Prostate gland (tissue), 2 donors: ENCODE data around the gene MAF. TPM values are rescaled to one million over a fixed set of nuclear protein-coding genes. Genes with fewer than 3 reads are reported as not detected.

Source experiments
- DNase-seq: peaks from one replicate; pipeline ENCODE4 v3.0.0-alpha.2; 2019; ENCODE audit warnings: low spot score
- H3K27ac ChIP-seq, 2 donors: fragments of 200-600 bp; sonication (generic); 2 replicates each; pipeline ENCODE4 v1.5.1; 2017 to 2019
- H3K27me3 ChIP-seq: fragments of 200-600 bp; sonication (generic); replicated peaks from 2 replicates; pipeline ENCODE4 v1.5.1; 2019; ENCODE audit not compliant: insufficient read depth
- H3K36me3 ChIP-seq, 2 donors: fragments of 200-600 bp; sonication (generic); 1 replicate in 1 of 2; 2 replicates in 1 of 2; pipeline versions ENCODE4 v1.5.1 to v1.8.1; 2017 to 2019
- H3K4me1 ChIP-seq: fragments of 200-600 bp; sonication (generic); replicated peaks from 2 replicates; pipeline ENCODE4 v1.5.1; 2019
- H3K4me3 ChIP-seq, 2 donors: fragments of 200-600 bp; sonication (generic); 2 replicates each; pipeline ENCODE4 v1.5.1; 2017 to 2019
- H3K9me3 ChIP-seq: fragments of 200-600 bp; sonication (generic); 2 replicates; pipeline ENCODE4 v1.5.1; 2017
- POLR2A ChIP-seq: fragments of 450-650 bp; IDR thresholded peaks from one replicate; pipeline ENCODE4 v1.6.1; 2016; ENCODE audit warnings: antibody characterized with exemption, mild to moderate bottlenecking
- POLR2AphosphoS5 ChIP-seq: sonication (generic); formaldehyde crosslinking; IDR thresholded peaks from one replicate; pipeline ENCODE4 v1.6.1; 2017; ENCODE audit warnings: antibody characterized with exemption
- whole genome bisulfite sequencing: methylation state at CpG from one replicate; pipeline ENCODE4 v1.1.5; 2018; 5-methylcytosine and 5-hydroxymethylcytosine counted together
- intact Hi-C: fragments of 100-400 bp; cut with DNase I; formaldehyde crosslinking; loops from one replicate; pipeline ENCODE4 v1.14.2; 2022
- total RNA-seq, 2 donors: library from RNA; depleted of rRNA; stranded (reverse); fragments of >200 nt; gene quantifications; one replicate each; pipeline ENCODE4 v1.1.0, GENCODE V29; 2016
- TF ChIP-seq, protein P1 (sequence below), 4 experiments: fragments of 200-600 bp in 2 of 4; fragments of 450-650 bp in 2 of 4; sonication (generic) in 2 of 4; IDR thresholded peaks; 1 replicate in 3 of 4; 2 replicates in 1 of 4; pipeline ENCODE4 v1.5.1; 2016 to 2019; ENCODE audit warnings: antibody characterized with exemption in 4 of 4, mild to moderate bottlenecking in 2 of 4, moderate library complexity in 2 of 4

The MAF gene
- total RNA-seq, 2 donors from 2014 or later: 91.4 to 131 TPM

DNA sequence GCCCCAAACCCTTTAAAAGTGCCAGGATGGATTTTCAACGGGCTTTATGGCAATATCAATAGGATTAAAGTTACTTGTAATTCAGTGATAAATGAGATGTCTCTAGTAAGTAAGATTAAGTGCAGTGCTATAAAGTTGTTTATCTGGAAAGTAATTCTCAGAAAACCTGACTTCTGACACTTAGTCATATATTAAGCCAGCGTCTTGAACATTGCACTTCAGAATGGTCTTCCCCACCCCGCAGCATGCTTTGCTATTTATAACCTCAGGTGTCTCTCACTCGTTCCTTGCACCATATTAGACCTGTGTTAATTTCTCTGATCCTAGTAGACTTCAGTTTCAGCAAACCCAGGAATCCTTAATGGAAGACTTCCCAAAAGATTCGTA is 2.1 kb upstream of the MAF start:
- Histone ChIP-seq H3K36me3 (no peaks in the 10 kb centered on the region), H3K27ac (peak overlapping the region; percentile 87 to 92), H3K4me1 (no peaks in the 10 kb centered on the region), H3K9me3 (no peaks in the 10 kb centered on the region), H3K4me3 (peak overlapping the region in 1 of 2 donors; percentile 94), H3K27me3 (no peaks in the 10 kb centered on the region)
- 33% methylated on average over 5 of the region's 5 CpGs for WGBS
- TF ChIP-seq, protein P1, sequence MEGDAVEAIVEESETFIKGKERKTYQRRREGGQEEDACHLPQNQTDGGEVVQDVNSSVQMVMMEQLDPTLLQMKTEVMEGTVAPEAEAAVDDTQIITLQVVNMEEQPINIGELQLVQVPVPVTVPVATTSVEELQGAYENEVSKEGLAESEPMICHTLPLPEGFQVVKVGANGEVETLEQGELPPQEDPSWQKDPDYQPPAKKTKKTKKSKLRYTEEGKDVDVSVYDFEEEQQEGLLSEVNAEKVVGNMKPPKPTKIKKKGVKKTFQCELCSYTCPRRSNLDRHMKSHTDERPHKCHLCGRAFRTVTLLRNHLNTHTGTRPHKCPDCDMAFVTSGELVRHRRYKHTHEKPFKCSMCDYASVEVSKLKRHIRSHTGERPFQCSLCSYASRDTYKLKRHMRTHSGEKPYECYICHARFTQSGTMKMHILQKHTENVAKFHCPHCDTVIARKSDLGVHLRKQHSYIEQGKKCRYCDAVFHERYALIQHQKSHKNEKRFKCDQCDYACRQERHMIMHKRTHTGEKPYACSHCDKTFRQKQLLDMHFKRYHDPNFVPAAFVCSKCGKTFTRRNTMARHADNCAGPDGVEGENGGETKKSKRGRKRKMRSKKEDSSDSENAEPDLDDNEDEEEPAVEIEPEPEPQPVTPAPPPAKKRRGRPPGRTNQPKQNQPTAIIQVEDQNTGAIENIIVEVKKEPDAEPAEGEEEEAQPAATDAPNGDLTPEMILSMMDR (IDR thresholded peaks at IDR 0.05): no peak
- TF ChIP-seq POLR2A (no peak), POLR2AphosphoS5 (no peak)
- intact Hi-C loops: loop anchor here (5.0 to 10.0 kb wide), 9 partner anchors 112 to 1480 kb away; no protein-coding TSS in a partner anchor
- no peak for DNase-seq

DNA sequence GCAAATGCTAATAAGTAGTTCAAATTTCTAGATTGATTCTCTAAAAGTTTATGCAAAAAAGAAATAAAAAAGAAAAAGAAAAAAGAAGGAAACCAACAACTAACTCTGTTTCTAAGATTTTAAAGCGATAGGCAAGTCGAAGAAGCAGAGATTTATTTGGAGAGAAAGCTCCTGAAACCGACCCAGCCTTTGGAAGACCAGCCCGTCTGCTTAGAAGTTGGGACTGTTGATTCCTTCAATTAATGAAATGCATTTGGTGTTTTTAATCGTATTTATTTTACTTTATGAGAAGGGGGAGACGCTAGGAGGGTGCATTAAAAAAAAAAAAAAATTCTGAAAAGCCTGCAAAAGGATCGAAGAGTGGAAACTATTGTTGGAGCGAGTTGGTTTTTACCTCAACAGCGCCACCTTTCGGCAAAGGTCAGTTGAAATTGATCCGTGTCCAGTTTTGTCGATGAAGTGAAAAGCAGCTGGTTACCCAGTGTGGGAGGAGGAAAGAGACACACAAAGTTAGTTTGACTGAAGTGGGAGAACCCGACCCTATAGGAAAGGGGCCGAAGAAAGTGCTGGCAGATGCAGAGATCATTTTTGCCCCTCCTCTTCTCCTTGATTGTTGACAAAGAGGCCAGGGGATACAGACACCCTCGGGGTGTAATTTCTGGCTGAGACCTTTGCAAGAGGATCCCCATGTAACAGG is 1.5 kb upstream of the MAF start:
- 2% methylated on average over 15 of the region's 15 CpGs for WGBS
- H3K27me3 ChIP-seq: no peaks in the 10 kb centered on the region
- H3K27ac ChIP-seq: peak overlapping the region; percentile 87 to 92
- no peaks in the 10 kb centered on the region for H3K36me3 ChIP-seq
- intact Hi-C loops: loop anchor here (5.0 to 10.0 kb wide), 9 partner anchors 113 to 1480 kb away; no protein-coding TSS in a partner anchor
- no peaks in the 10 kb centered on the region for H3K4me1 ChIP-seq
- DNase-seq: peak; percentile 79
- TF ChIP-seq POLR2A (no peak), POLR2AphosphoS5 (peak; percentile 52)
- TF ChIP-seq, protein P1 (IDR thresholded peaks at IDR 0.05): peak; percentile 72 to 89 (median 79)
- H3K9me3 ChIP-seq: no peaks in the 10 kb centered on the region
- H3K4me3 ChIP-seq: peak overlapping the region; percentile 76 to 94

DNA sequence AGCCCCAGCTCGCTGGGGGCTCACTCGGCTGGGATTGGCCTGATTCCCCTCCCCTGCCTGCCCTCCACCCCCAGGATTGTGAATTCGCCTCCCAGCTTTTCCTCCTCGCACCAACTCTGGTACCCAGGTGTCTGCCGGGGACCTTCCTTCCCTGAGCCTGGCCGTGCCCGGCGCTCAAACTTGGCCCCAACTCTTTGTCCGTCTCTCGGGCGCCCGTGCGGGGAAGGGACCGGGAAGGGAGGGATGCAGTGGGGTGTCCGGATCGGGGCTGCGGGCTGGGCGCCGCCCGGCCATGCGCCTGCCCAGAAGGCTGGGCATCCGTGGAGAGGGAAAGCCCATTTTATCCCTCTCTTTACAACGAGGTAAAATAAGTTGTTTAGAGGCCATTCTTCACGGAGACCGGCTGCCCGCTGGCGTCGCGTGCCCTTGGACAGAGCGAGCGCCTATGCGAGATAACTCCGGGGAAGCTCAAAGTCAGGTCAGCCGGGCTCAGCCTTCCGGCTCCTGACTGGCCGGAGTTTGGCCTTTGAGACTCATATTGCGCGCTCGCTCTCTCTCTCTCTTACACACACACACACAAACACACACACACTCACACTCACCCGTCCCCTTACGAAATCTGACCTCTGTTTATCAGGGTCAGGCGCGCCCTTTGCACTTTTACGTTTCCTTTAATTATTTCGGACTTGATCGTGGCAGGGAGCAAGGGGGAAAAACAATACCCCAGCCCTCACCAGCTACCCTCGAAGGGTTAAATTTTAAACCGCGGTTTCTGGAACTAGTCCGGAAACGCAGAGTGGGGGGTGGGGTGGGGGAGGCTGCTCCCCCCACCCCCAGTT is 774 bp upstream of the MAF start:
- WGBS: under 1% methylated on average over 51 of the region's 51 CpGs
- intact Hi-C loops: loop anchor here (5.0 to 10.0 kb wide), 9 partner anchors 113 to 1479 kb away; no protein-coding TSS in a partner anchor
- Histone ChIP-seq H3K9me3 (no peaks in the 10 kb centered on the region), H3K4me1 (no peaks in the 10 kb centered on the region), H3K27me3 (no peaks in the 10 kb centered on the region), H3K27ac (peak overlapping the region; percentile 87 to 92), H3K4me3 (peak overlapping the region; percentile 76 to 94), H3K36me3 (no peaks in the 10 kb centered on the region)
- TF ChIP-seq, protein P1 (IDR thresholded peaks at IDR 0.05): peak in 1 of 4 experiments; percentile 1
- TF ChIP-seq POLR2AphosphoS5 (no peak), POLR2A (peak; percentile 32)
- peak; percentile 48 for DNase-seq

DNA sequence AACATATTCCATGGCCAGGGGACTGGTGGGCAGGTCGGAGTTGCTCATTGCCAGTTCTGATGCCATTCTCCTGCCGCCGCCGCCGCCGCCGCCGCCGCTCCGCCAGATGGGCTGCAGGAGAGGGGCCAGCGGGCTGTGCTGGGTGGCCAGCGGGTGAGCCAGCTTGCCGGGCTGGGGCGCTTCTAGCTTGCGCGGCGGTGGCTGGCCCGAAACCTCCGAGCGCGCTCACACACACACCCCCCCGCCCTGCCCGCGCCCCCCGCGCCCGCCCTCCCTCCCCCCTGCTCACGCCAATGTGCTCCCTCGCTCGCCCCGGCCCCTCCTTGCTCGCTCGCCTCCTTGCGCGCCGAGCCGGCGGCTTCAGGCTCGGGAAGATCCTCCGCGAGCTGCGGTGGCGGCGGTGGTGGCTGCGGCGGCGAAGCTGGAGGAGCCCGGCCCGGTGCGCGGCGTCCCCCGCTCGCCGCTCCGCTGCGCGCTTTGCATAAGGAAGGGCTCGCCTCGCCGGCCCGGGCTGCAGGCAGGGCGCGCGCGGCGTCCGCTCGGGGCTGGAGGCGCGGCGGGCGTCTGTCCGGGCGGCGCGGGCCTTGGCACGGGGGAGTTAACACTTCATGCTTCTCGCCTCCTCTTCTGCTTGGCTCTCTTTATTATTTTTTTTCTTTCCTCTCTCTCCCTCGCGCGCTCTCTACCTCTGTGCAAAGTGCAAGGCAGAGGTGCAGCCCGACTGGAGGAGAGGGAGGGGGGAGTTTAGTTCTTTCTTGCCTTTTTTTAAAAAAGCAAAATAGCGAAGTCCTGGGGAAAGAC is 500 bp downstream of the MAF start:
- no peaks in the 10 kb centered on the region for H3K36me3 ChIP-seq
- H3K27me3 ChIP-seq: no peaks in the 10 kb centered on the region
- peak overlapping the region; percentile 76 to 94 for H3K4me3 ChIP-seq
- TF ChIP-seq POLR2AphosphoS5: no peak
- TF ChIP-seq, protein P1 (IDR thresholded peaks at IDR 0.05): no peak
- TF ChIP-seq POLR2A: peak; percentile 8
- DNase-seq: peak; percentile 55
- WGBS: under 1% methylated on average over 49 of the region's 84 CpGs
- H3K9me3 ChIP-seq: no peaks in the 10 kb centered on the region
- H3K27ac ChIP-seq: peak overlapping the region; percentile 87 to 92
- no peaks in the 10 kb centered on the region for H3K4me1 ChIP-seq
- intact Hi-C loops: loop anchor here (5.0 to 10.0 kb wide), 9 partner anchors 115 to 1478 kb away; no protein-coding TSS in a partner anchor
